HepG2 (cell line): ENCODE results near the gene EGR1. TPM values are rescaled to one million over a fixed set of nuclear protein-coding genes. Genes with fewer than 3 reads are reported as not detected.

Experiments
- ARID5B ChIP-seq: IDR thresholded peaks from 2 replicates; pipeline ENCODE4 v1.4.0; 2020; ENCODE audit warnings: mild to moderate bottlenecking, missing genetic modification reagents
- ATF4 ChIP-seq, 2 experiments: fragments of 450-650 bp in 1 of 2; sonication (generic) in 1 of 2; formaldehyde crosslinking; IDR thresholded peaks; 2 replicates each; pipeline versions ENCODE4 v1.5.0 to v1.8.0; 2020 to 2022; ENCODE audit warnings: mild to moderate bottlenecking in 1 of 2, missing genetic modification reagents in 1 of 2
- ETV5 ChIP-seq: IDR thresholded peaks from 2 replicates; pipeline ENCODE4 v1.6.1; 2018; ENCODE audit warnings: missing biosample characterization, missing genetic modification reagents, inconsistent platforms, borderline replicate concordance
- FOXO1 ChIP-seq: sonication (generic); formaldehyde crosslinking; IDR thresholded peaks from 2 replicates; pipeline ENCODE4 v1.4.0; 2020; ENCODE audit warnings: missing genetic modification reagents
- GPN1 ChIP-seq: sonication (generic); formaldehyde crosslinking; IDR thresholded peaks from 2 replicates; pipeline ENCODE4 v1.5.1; 2020; ENCODE audit warnings: missing genetic modification reagents, borderline replicate concordance
- KDM2A ChIP-seq: sonication (generic); formaldehyde crosslinking; IDR thresholded peaks from 2 replicates; pipeline ENCODE4 v1.4.0; 2020; ENCODE audit warnings: low read depth, missing genetic modification reagents, borderline replicate concordance
- KDM5B ChIP-seq: sonication (generic); formaldehyde crosslinking; IDR thresholded peaks from 2 replicates; pipeline ENCODE4 v1.4.0; 2020; ENCODE audit warnings: missing genetic modification reagents, mild to moderate bottlenecking, borderline replicate concordance
- MIER3 ChIP-seq: IDR thresholded peaks from 2 replicates; pipeline ENCODE4 v1.6.1; 2016; ENCODE audit warnings: missing compliant biosample characterization, borderline replicate concordance
- RAD51 ChIP-seq: fragments of 450-650 bp; IDR thresholded peaks from 2 replicates; pipeline ENCODE4 v1.6.1; 2016; ENCODE audit warnings: borderline replicate concordance
- REXO4 ChIP-seq: sonication (generic); formaldehyde crosslinking; IDR thresholded peaks from 2 replicates; pipeline ENCODE4 v1.8.0; 2022; ENCODE audit warnings: missing genetic modification reagents, mild to moderate bottlenecking, borderline replicate concordance
- TIGD3 ChIP-seq: sonication (generic); formaldehyde crosslinking; IDR thresholded peaks from 2 replicates; pipeline ENCODE4 v1.5.1; 2020; ENCODE audit warnings: mild to moderate bottlenecking, missing genetic modification reagents, borderline replicate concordance
- TRAFD1 ChIP-seq: sonication (generic); formaldehyde crosslinking; IDR thresholded peaks from 2 replicates; pipeline ENCODE4 v1.5.1; 2020; ENCODE audit warnings: missing genetic modification reagents, mild to moderate bottlenecking, borderline replicate concordance
- ZBTB25 ChIP-seq: IDR thresholded peaks from 2 replicates; pipeline ENCODE4 v1.6.1; 2018; ENCODE audit warnings: missing genetic modification reagents
- ZNF512 ChIP-seq: sonication (generic); formaldehyde crosslinking; IDR thresholded peaks from 2 replicates; pipeline ENCODE4 v1.4.0; 2020; ENCODE audit warnings: mild to moderate bottlenecking, missing genetic modification reagents
- ZNF562 ChIP-seq: sonication (generic); formaldehyde crosslinking; IDR thresholded peaks from 2 replicates; pipeline ENCODE4 v1.8.0; 2022; ENCODE audit warnings: missing genetic modification reagents, borderline replicate concordance
- ZNF746 ChIP-seq: sonication (generic); formaldehyde crosslinking; IDR thresholded peaks from 2 replicates; pipeline ENCODE4 v1.8.0; 2022; ENCODE audit warnings: mild to moderate bottlenecking, missing genetic modification reagents
- ZNF839 ChIP-seq: sonication (generic); formaldehyde crosslinking; IDR thresholded peaks from 2 replicates; pipeline ENCODE4 v1.4.0; 2020; ENCODE audit warnings: missing genetic modification reagents, mild to moderate bottlenecking, borderline replicate concordance
- ZSCAN29 ChIP-seq: sonication (generic); formaldehyde crosslinking; conservative IDR thresholded peaks from 2 replicates; pipeline ENCODE4 v1.4.0; 2020; ENCODE audit warnings: mild to moderate bottlenecking, missing genetic modification reagents
- polyA plus RNA-seq, 8 experiments: library from polyadenylated mRNA; depleted of rRNA in 3 of 8; stranded (reverse) in 7 of 8; unstranded in 1 of 8; fragments of >200 nt; fragmentation: Illumina TruSeq in 4 of 8; extraction: Trizol in 4 of 8; gene quantifications; 2 replicates each; pipeline versions ENCODE4 v1.2.1 to v1.2.3, GENCODE V29; 2011 to 2016; ENCODE audit warnings: low read depth in 4 of 8, missing spikeins in 1 of 8, mixed read lengths in 1 of 8; ENCODE audit not compliant: insufficient read depth in 1 of 8
- total RNA-seq, 5 experiments: library from RNA; depleted of rRNA; stranded (reverse); fragments of >200 nt; fragmentation: Illumina TruSeq; extraction: Trizol; gene quantifications; 2 replicates each; pipeline ENCODE4 v1.2.3, GENCODE V29; 2016; ENCODE audit warnings: low read depth in 1 of 5

The EGR1 gene
- total and polyA plus RNA-seq, 2 of the 13 experiments (the other 11 are each of a cell fraction or from before 2014, with no cell fraction given): 4.1 to 4.5 TPM

- no peak for TF ChIP-seq ARID5B
- TF ChIP-seq ZNF839 (CRISPR knock-in tag): no peak
- no peak for TF ChIP-seq ETV5 (CRISPR knock-in tag)
- TF ChIP-seq ZNF746 (CRISPR knock-in tag): no peak
- no peak for TF ChIP-seq REXO4 (CRISPR knock-in tag)
- no peak for TF ChIP-seq GPN1 (CRISPR knock-in tag)
- peak; percentile 34; the same call in 1 of the 2 replicates for TF ChIP-seq KDM2A (CRISPR knock-in tag)
- TF ChIP-seq FOXO1 (CRISPR knock-in tag): no peak
- no peak for TF ChIP-seq ZNF562 (CRISPR knock-in tag)
- TF ChIP-seq ATF4 (CRISPR knock-in tag; IDR thresholded peaks at IDR 0.05): no peak
- TF ChIP-seq ZSCAN29 (CRISPR knock-in tag): no peak
- TF ChIP-seq ZBTB25 (CRISPR knock-in tag): 0 out of 2 replicates have a peak, but pooled peaks have one; percentile 0
- no peak for TF ChIP-seq RAD51
- TF ChIP-seq TRAFD1 (CRISPR knock-in tag): no peak
- no peak for TF ChIP-seq TIGD3 (CRISPR knock-in tag)
- no peak for TF ChIP-seq MIER3 (CRISPR knock-in tag)
- no peak for TF ChIP-seq ZNF512 (CRISPR knock-in tag)
- TF ChIP-seq KDM5B (CRISPR knock-in tag): no peak
Measured at GRCh38 chr5:138438724-138439476, 26.4 kb upstream of the EGR1 start, which contains the start of gene REEP2 (continued).
